Fibroblast of pulmonary artery (primary cell): ENCODE measurements around the gene SFTPB.

Experiments
- DNase-seq: peaks from one replicate; pipeline ENCODE4 v3.0.0-alpha.2; 2010; ENCODE audit warnings: low read depth
- H3K4me3 ChIP-seq: replicated peaks from 2 replicates; pipeline ENCODE4 v1.5.1; 2011; ENCODE audit warnings: low read depth, mild to moderate bottlenecking, control low read depth, low read length, moderate library complexity
- CTCF ChIP-seq: IDR thresholded peaks from 2 replicates; pipeline ENCODE4 v1.5.1; 2011; ENCODE audit warnings: mild to moderate bottlenecking, control low read depth, low read length, inconsistent platforms; ENCODE audit errors: missing control alignments

The SFTPB gene

GRCh38 chr2:85678794-85679672 is 11.0 kb upstream of the SFTPB start:
- no peak overlapping the region for H3K4me3 ChIP-seq
- TF ChIP-seq CTCF, result peak; percentile 96
- peak; percentile 87 for DNase-seq

- no peak for TF ChIP-seq CTCF
- no peak overlapping the region for H3K4me3 ChIP-seq
- DNase-seq, result no peak
Observed at GRCh38 chr2:85678377-85678776, 10.4 kb upstream of the SFTPB start.

- no peak for TF ChIP-seq CTCF
- no peak for DNase-seq
- H3K4me3 ChIP-seq, result no peak overlapping the region
Observed at GRCh38 chr2:85675866-85676548, 8.0 kb upstream of the SFTPB start.

- no peak for DNase-seq
Observed at GRCh38 chr2:85675427-85675826, 7.4 kb upstream of the SFTPB start.

GRCh38 chr2:85674417-85674816 is 6.4 kb upstream of the SFTPB start:
- TF ChIP-seq CTCF, result no peak
- DNase-seq, result no peak
- no peak overlapping the region for H3K4me3 ChIP-seq

More at GRCh38 chr2:85675427-85675826, 7.4 kb upstream of the SFTPB start:
- H3K4me3 ChIP-seq, result no peak overlapping the region
- no peak for TF ChIP-seq CTCF

- no peak overlapping the region for H3K4me3 ChIP-seq
- TF ChIP-seq CTCF, result no peak
- no peak for DNase-seq
Observed at GRCh38 chr2:85673716-85674375, 5.8 kb upstream of the SFTPB start.
